Activated CD8-positive, alpha-beta T cell treated with anti-CD3 and anti-CD28 coated beads for 36 hours (primary cell): ENCODE measurements around the gene CCR8. TPM values are rescaled to one million over a fixed set of nuclear protein-coding genes. Genes with fewer than 3 reads are reported as not detected.
A peak's percentile ranks its signal among the peaks of the same experiment; 100 is the strongest.

Experiments
- ATAC-seq: fragments of 200-7000 bp; cut with Tn5 transposase; one replicate; pipeline ENCODE4 v1.10.0; 2021; ENCODE audit warnings: mild to moderate bottlenecking, moderate library complexity
- CTCF ChIA-PET: fragments of 350-600 bp; sonication (Branson Sonifier 250); formaldehyde crosslinking; loops from one replicate; lab custom pipeline; 2021; ENCODE audit warnings: antibody characterized with exemption; lab: Charles Lee
- POLR2A ChIA-PET: fragments of 350-600 bp; sonication (Branson Sonifier 250); formaldehyde crosslinking; loops from one replicate; lab custom pipeline; 2021; ENCODE audit warnings: antibody characterized with exemption; lab: Charles Lee
- DNase-seq: peaks from one replicate; pipeline ENCODE4 v3.0.0-alpha.2; 2020
- H3K27ac Mint-ChIP-seq: one replicate; pipeline ENCODE4 v1.8.0; 2021; ENCODE audit warnings: mild to moderate bottlenecking, mixed read lengths
- H3K27me3 Mint-ChIP-seq: one replicate; pipeline ENCODE4 v1.8.0; 2021; ENCODE audit warnings: mixed read lengths
- H3K36me3 Mint-ChIP-seq: one replicate; pipeline ENCODE4 v1.8.0; 2021; ENCODE audit warnings: low read depth, mixed read lengths
- H3K4me1 Mint-ChIP-seq: one replicate; pipeline ENCODE4 v1.8.0; 2021; ENCODE audit warnings: low read depth, mixed read lengths
- H3K4me3 Mint-ChIP-seq: one replicate; pipeline ENCODE4 v1.8.0; 2021; ENCODE audit warnings: mild to moderate bottlenecking, moderate library complexity, mixed read lengths
- H3K9me3 Mint-ChIP-seq: one replicate; pipeline ENCODE4 v1.8.0; 2021; ENCODE audit warnings: mixed read lengths
- intact Hi-C: fragments of 100-400 bp; cut with micrococcal nuclease; formaldehyde crosslinking; loops from one replicate; pipeline ENCODE4 v1.10.0; 2022
- total RNA-seq, 2 experiments: library from RNA; stranded (reverse); gene quantifications; one replicate each; pipeline ENCODE4 v1.2.3, GENCODE V29; 2021
- TF ChIP-seq, protein P1 (sequence below): fragments of 200-600 bp; IDR thresholded peaks from one replicate; pipeline ENCODE4 v1.8.0; 2022; ENCODE audit warnings: antibody characterized with exemption, mild to moderate bottlenecking

The CCR8 gene
- total RNA-seq, 2 experiments from 2014 or later = 0.34 to 0.56 TPM

GRCh38 chr3:39287216-39288164 is 42.0 kb upstream of the CCR8 start:
- TF ChIP-seq, protein P1, sequence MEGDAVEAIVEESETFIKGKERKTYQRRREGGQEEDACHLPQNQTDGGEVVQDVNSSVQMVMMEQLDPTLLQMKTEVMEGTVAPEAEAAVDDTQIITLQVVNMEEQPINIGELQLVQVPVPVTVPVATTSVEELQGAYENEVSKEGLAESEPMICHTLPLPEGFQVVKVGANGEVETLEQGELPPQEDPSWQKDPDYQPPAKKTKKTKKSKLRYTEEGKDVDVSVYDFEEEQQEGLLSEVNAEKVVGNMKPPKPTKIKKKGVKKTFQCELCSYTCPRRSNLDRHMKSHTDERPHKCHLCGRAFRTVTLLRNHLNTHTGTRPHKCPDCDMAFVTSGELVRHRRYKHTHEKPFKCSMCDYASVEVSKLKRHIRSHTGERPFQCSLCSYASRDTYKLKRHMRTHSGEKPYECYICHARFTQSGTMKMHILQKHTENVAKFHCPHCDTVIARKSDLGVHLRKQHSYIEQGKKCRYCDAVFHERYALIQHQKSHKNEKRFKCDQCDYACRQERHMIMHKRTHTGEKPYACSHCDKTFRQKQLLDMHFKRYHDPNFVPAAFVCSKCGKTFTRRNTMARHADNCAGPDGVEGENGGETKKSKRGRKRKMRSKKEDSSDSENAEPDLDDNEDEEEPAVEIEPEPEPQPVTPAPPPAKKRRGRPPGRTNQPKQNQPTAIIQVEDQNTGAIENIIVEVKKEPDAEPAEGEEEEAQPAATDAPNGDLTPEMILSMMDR = no peak
- no peaks in the 10 kb centered on the region for H3K9me3 Mint-ChIP-seq
- ChIA-PET POLR2A (interaction anchor here (1.0 to 1.5 kb wide), 5 partner anchors 8 to 140 kb away, joined by 3 to 8 read pairs (median 5); partner anchors contain the start of genes CX3CR1 and XIRP1), CTCF (interaction anchor here (0.6 to 17.3 kb wide), 66 partner anchors 8 to 766 kb away, joined by 3 to 754 read pairs (median 6); partner anchors contain the start of genes CX3CR1, GORASP1, TTC21A and XIRP1)
- intact Hi-C loops = loop anchor here (1.0 to 5.0 kb wide), 4 partner anchors 80 to 180 kb away; partner anchors contain the start of genes GORASP1 and TTC21A
- H3K4me1 Mint-ChIP-seq = peaks cover 30% of the 10 kb centered on the region
- DNase-seq = no peak
- no peak for ATAC-seq
- H3K36me3 Mint-ChIP-seq = no peaks in the 10 kb centered on the region
- H3K27ac Mint-ChIP-seq = no peak overlapping the region
- H3K27me3 Mint-ChIP-seq = no peaks in the 10 kb centered on the region
- H3K4me3 Mint-ChIP-seq = no peak overlapping the region

DNA sequence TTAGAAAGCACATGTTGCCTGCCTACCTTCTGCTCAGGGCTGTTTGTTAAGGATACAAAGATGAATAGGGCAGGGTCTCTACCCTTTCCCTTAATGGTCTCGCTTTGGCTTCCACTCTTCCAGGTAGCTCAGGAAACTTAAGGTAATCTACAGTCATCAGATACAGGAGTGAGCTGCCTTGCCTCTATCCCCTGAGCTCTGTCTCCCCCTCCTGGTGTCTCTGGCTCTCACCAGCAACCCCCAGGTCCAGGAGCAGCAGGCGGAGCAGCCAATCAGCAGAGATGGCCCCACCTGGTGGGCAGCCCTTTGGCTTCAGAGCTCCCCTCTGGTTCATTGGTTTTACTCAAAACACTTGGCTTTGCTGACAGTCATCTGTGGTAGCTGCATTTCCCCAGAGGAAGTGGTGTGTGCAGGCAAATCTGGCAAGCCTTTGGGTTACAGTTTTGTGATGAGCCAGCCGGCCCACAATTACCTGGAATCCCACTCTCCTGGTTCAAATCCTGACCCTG is 41.2 kb upstream of the CCR8 start:
- Mint-ChIP-seq H3K4me1 (peaks cover 30% of the 10 kb centered on the region), H3K36me3 (no peaks in the 10 kb centered on the region), H3K27me3 (no peaks in the 10 kb centered on the region), H3K4me3 (no peak overlapping the region), H3K9me3 (no peaks in the 10 kb centered on the region), H3K27ac (peak overlapping the region; percentile 4)
- ChIA-PET POLR2A (interaction anchor here (0.5 to 1.5 kb wide), 8 partner anchors 9 to 200 kb away, joined by 3 to 8 read pairs (median 4); partner anchors contain the start of genes CX3CR1, RPSA and XIRP1), CTCF (interaction anchor here (0.6 to 17.3 kb wide), 78 partner anchors 8 to 767 kb away, joined by 3 to 754 read pairs (median 5); partner anchors contain the start of genes CX3CR1, GORASP1, TTC21A and XIRP1)
- intact Hi-C loops = loop anchor here (1.0 to 5.0 kb wide), 4 partner anchors 81 to 181 kb away; partner anchors contain the start of genes GORASP1 and TTC21A
- DNase-seq (peak; percentile 92), ATAC-seq (peak; percentile 98)
- TF ChIP-seq, protein P1 = peak; percentile 92

- intact Hi-C loops = loop anchor here (5.0 kb wide), 3 partner anchors 82 to 182 kb away; partner anchors contain the start of genes GORASP1 and TTC21A
- no peak for ATAC-seq
Observed at GRCh38 chr3:39289107-39289506, 40.4 kb upstream of the CCR8 start.

GRCh38 chr3:39290255-39290654 is 39.3 kb upstream of the CCR8 start:
- intact Hi-C loops = loop anchor here (5.0 kb wide), 1 partner anchor 87 kb away; no protein-coding TSS in a partner anchor
- ChIA-PET CTCF (interaction anchor here (0.8 to 17.3 kb wide), 16 partner anchors 12 to 223 kb away, joined by 3 to 754 read pairs (median 18); partner anchors contain the start of genes CX3CR1, RPSA and XIRP1), POLR2A (no interaction called here)
- peaks cover 40% of the 10 kb centered on the region for H3K4me1 Mint-ChIP-seq
- TF ChIP-seq, protein P1 = no peak
- DNase-seq (no peak), ATAC-seq (no peak)
- no peak overlapping the region for H3K4me3 Mint-ChIP-seq
- H3K36me3 Mint-ChIP-seq = no peaks in the 10 kb centered on the region
- no peaks in the 10 kb centered on the region for H3K27me3 Mint-ChIP-seq
- H3K9me3 Mint-ChIP-seq = no peaks in the 10 kb centered on the region
- no peak overlapping the region for H3K27ac Mint-ChIP-seq

More at GRCh38 chr3:39289107-39289506, 40.4 kb upstream of the CCR8 start:
- Mint-ChIP-seq H3K4me3 (no peak overlapping the region), H3K4me1 (peaks cover 35% of the 10 kb centered on the region), H3K36me3 (no peaks in the 10 kb centered on the region), H3K27ac (no peak overlapping the region), H3K27me3 (no peaks in the 10 kb centered on the region), H3K9me3 (no peaks in the 10 kb centered on the region)
- DNase-seq = no peak
- TF ChIP-seq, protein P1 = no peak
- POLR2A ChIA-PET = interaction anchor here (0.5 to 1.4 kb wide), 4 partner anchors 92 to 201 kb away, joined by 3 to 5 read pairs (median 3); partner anchors contain the start of gene RPSA
- CTCF ChIA-PET = interaction anchor here (0.6 to 17.3 kb wide), 67 partner anchors 8 to 768 kb away, joined by 3 to 754 read pairs (median 6); partner anchors contain the start of genes CX3CR1, GORASP1, TTC21A and XIRP1
